GM18526 (cell line): ENCODE measurements around the gene CCDC159.

Experiments
- POLR2A ChIP-seq: IDR thresholded peaks from 3 replicates; pipeline ENCODE4 v1.6.1; 2011; ENCODE audit not compliant: insufficient read length; ENCODE audit errors: extremely low read depth

CCDC159 gene

GRCh38 chr19:11400798-11401197, 54.5 kb downstream of the CCDC159 start:
- no peak for TF ChIP-seq POLR2A

- TF ChIP-seq POLR2A: no peak
These were observed 55.7 kb downstream of the CCDC159 start for GRCh38 chr19:11401808-11402543.
